Esophagus squamous epithelium (tissue), 4 donors: ENCODE data around the gene CLEC4F.

ENCODE experiments used
- CTCF ChIP-seq, 6 experiments: fragments of 450-650 bp in 4 of 6; fragments of 200-600 bp in 2 of 6; sonication (generic) in 2 of 6; IDR thresholded peaks; one replicate each; pipeline ENCODE4 v1.5.1; 2016 to 2019; ENCODE audit warnings: antibody characterized with exemption in 6 of 6, mild to moderate bottlenecking in 4 of 6, moderate library complexity in 4 of 6
- POLR2A ChIP-seq, 4 donors: fragments of 450-650 bp; IDR thresholded peaks; one replicate each; pipeline ENCODE4 v1.6.1; 2017; ENCODE audit warnings: antibody characterized with exemption in 4 of 4, mild to moderate bottlenecking in 4 of 4, moderate library complexity in 3 of 4

- TF ChIP-seq CTCF (IDR thresholded peaks at IDR 0.05) = no peak
- no peak for TF ChIP-seq POLR2A (IDR thresholded peaks at IDR 0.05)
Measured at GRCh38 chr2:70779491-70779890, 40.9 kb downstream of the CLEC4F start.
